Measurements from ENCODE around the gene SH2D3A. TPM values are rescaled to one million over a fixed set of nuclear protein-coding genes. Genes with fewer than 3 reads are reported as not detected.
"Not testable (repeated sequence)": the region's sequence is repeated elsewhere in the genome, so short reads cannot be mapped to it uniquely, and the experiment has no call there.

SH2D3A gene
- total and polyA plus RNA-seq, 10 donors, result 7.5 to 17.1 (median 10.2) TPM

DNA sequence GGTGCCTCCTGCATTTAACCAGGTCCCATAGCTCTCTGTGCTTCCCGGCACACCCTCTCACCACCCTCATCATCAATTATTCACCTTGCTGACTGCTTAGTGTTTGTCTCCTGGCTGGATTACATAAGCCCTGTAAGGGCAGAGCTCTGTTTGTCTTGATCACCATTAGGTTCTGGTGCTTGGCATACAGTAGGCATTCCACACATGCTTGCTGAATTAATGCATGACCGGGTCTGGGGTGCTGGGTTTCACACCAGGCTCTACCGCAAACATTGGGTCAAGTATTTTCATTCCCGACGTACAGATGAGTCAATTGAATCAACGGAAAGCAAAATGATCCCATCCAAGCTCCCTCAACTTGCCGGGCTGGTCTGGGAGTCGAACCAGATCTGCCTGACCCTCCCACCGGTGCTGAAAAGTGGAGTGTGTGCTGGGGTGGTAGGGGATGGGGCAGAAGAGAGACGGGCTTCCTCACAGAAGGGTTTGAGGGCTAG is 33.8 kb upstream of the SH2D3A start:
- H3K36me3 ChIP-seq, result peaks cover 0 to 13% (median 0%) of the 10 kb centered on the region in 6 donors
- TF ChIP-seq POLR2A (IDR thresholded peaks at IDR 0.05) (no peak), POLR2AphosphoS5 (IDR thresholded peaks at IDR 0.05) (no peak)
- TF ChIP-seq, protein P1, sequence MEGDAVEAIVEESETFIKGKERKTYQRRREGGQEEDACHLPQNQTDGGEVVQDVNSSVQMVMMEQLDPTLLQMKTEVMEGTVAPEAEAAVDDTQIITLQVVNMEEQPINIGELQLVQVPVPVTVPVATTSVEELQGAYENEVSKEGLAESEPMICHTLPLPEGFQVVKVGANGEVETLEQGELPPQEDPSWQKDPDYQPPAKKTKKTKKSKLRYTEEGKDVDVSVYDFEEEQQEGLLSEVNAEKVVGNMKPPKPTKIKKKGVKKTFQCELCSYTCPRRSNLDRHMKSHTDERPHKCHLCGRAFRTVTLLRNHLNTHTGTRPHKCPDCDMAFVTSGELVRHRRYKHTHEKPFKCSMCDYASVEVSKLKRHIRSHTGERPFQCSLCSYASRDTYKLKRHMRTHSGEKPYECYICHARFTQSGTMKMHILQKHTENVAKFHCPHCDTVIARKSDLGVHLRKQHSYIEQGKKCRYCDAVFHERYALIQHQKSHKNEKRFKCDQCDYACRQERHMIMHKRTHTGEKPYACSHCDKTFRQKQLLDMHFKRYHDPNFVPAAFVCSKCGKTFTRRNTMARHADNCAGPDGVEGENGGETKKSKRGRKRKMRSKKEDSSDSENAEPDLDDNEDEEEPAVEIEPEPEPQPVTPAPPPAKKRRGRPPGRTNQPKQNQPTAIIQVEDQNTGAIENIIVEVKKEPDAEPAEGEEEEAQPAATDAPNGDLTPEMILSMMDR (IDR thresholded peaks at IDR 0.05 in 8 of 11, conservative IDR thresholded peaks at IDR 0.05 in 3 of 11), result no peak
- H3K4me3 ChIP-seq, result peak overlapping the region; percentile 14 to 68 (median 44)
- H3K9me3 ChIP-seq, result no peaks in the 10 kb centered on the region
- H3K27ac ChIP-seq, result peak overlapping the region; percentile 66 to 94 (median 85)
- H3K4me1 ChIP-seq, result peaks cover 4 to 97% (median 65%) of the 10 kb centered on the region in 6 donors
- no peaks in the 10 kb centered on the region for H3K27me3 ChIP-seq (replicated peaks in 1 of 7)
- intact Hi-C loops (cut with DNase I; ENCODE audit: low total_unique reads), result no loop called here
- WGBS, 5 donors, result 12 to 24% (median 22%) methylated on average over 6 to 10 of the region's 10 CpGs
- no peak for DNase-seq

DNA sequence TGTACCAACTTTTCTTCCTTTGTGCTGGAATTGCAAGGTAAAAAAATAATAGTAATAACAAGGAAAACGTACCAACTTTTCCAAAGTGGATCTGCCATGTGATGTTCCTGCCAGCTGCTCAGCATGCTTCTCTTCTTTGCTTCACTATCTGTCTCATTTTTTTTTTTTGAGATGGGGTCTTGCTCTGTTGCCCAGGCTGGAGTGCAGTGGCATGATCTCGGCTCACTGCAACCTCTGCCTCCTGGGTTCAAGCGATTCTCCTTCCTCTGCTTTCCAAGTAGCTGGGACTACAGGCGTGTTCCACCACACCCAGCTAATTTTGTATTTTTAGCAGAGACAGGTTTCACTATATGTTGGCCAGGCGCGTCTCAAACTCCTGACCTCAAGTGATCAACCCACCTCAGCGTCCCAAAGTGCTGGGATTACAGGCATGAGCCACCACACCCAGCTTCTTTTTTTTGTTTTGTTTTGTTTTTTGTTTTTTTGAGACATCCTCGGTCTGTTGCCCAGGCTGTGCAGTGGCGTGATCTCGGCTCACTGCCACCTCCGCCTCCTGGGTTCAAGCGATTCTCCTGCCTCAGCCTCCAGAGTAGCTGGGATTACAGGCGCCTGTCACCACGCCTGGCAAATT is 33.0 kb upstream of the SH2D3A start:
- H3K27me3 ChIP-seq (replicated peaks in 1 of 7); DNase-seq; H3K9me3 ChIP-seq; intact Hi-C loops (cut with DNase I; ENCODE audit: low total_unique reads): not testable (repeated sequence)
- Histone ChIP-seq H3K27ac (peak overlapping the region in 7 of 8 donors; percentile 29 to 94 (median 87)), H3K4me1 (peaks cover 4 to 100% (median 64%) of the 10 kb centered on the region in 6 donors), H3K36me3 (peaks cover 0 to 16% (median under 1%) of the 10 kb centered on the region in 6 donors), H3K4me3 (peak overlapping the region in 2 of 8 donors; percentile 46 to 68)
- 63 to 66% (median 65%) methylated on average over 14 of the region's 14 CpGs for WGBS, 5 donors

DNA sequence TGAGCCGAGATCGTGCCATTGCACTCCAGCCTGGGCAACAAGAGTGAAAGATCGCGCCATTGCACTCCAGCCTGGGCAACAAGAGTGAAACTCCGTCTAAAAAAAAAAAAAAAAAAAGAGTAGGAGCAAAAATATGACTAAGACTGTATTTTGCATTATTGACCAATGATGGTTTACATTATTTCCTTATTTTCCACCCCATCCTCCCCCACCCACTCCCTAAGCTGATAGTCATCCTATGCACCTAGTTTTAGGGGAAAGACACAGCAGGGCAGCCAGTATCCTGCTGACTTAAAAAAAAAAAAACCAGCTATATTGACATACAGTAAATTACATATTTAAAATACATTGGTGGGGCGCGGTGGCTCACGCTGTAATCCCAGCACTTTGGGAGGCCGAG is 30.4 kb upstream of the SH2D3A start:
- peaks cover 0 to 12% (median 10%) of the 10 kb centered on the region in 8 donors for H3K9me3 ChIP-seq
- H3K27me3 ChIP-seq (replicated peaks in 1 of 7), result no peaks in the 10 kb centered on the region
- DNase-seq, result no peak
- no peak overlapping the region for H3K4me3 ChIP-seq
- TF ChIP-seq, protein P1 (IDR thresholded peaks at IDR 0.05 in 8 of 11, conservative IDR thresholded peaks at IDR 0.05 in 3 of 11), result no peak
- TF ChIP-seq POLR2A (IDR thresholded peaks at IDR 0.05), result no peak
- TF ChIP-seq POLR2AphosphoS5 (IDR thresholded peaks at IDR 0.05), result no peak
- H3K4me1 ChIP-seq, result peaks cover 4 to 98% (median 49%) of the 10 kb centered on the region in 6 donors
- peak overlapping the region in 3 of 8 donors; percentile 26 to 51 (median 42) for H3K27ac ChIP-seq
- 77 to 86% (median 84%) methylated on average over 9 of the region's 9 CpGs for WGBS, 5 donors
- H3K36me3 ChIP-seq, result peaks cover 0 to 40% (median 2%) of the 10 kb centered on the region in 6 donors
- intact Hi-C loops (cut with DNase I; ENCODE audit: low total_unique reads), result no loop called here

DNA sequence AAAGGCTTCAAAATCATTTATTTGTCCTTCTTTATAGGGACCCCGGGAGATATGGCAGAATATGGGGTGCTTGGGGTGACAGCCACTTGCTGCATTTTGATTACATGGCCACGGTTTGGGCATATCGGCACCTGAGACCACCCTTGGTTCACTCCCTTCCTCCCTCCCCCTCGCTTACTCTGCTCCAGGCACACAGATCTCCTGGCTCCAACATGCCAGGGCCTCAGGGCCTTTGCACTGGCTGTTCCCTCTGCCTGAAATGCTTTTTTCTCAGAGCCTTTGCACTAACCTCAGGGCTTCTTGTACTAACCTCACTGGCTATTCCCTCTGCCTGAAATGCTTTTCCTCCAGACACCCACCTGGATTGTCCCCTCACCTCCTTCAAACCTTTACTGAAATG is 29.0 kb upstream of the SH2D3A start:
- intact Hi-C loops (cut with DNase I; ENCODE audit: low total_unique reads), result no loop called here
- H3K36me3 ChIP-seq, result peaks cover 0 to 50% (median 2%) of the 10 kb centered on the region in 6 donors
- H3K4me1 ChIP-seq, result peaks cover 4 to 97% (median 43%) of the 10 kb centered on the region in 6 donors
- no peak overlapping the region for H3K4me3 ChIP-seq
- no peak for DNase-seq
- H3K27me3 ChIP-seq (replicated peaks in 1 of 7), result no peaks in the 10 kb centered on the region
- no peak for TF ChIP-seq POLR2AphosphoS5 (IDR thresholded peaks at IDR 0.05)
- no peak for TF ChIP-seq POLR2A (IDR thresholded peaks at IDR 0.05)
- 90 to 100% (median 96%) methylated on average over 4 of the region's 4 CpGs for WGBS, 5 donors
- peaks cover 0 to 12% (median 10%) of the 10 kb centered on the region in 8 donors for H3K9me3 ChIP-seq
- peak overlapping the region in 3 of 8 donors; percentile 15 to 25 (median 16) for H3K27ac ChIP-seq

Measured in spleen (tissue), 11 donors.